ENCODE data around the gene MBD5. TPM values are rescaled to one million over a fixed set of nuclear protein-coding genes. Genes with fewer than 3 reads are reported as not detected.

Gene MBD5
- polyA plus RNA-seq, 2 of the 4 experiments (the other 2 are of a cell fraction), result 5.4 to 24.1 TPM

DNA sequence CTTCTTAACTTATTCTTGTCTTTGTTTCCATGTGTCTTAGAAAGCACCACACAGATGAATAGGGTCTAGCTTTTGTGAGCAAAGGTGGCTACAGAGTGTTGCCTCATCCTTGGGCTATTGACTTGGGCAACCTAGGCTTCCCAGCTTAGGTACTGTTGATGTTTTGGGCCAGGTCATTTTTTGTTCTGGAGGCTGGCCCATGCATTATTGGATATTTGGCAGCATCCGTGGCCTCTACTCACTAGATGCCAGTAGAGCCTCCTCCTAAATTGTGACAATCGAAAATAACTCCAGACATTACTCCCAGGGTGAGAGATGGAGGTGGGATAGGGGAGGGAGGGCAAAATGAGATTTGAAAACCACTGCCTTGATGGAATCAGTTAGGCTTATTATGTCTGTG, 496.4 kb downstream of the MBD5 start:
- 11% methylated on average over 2 of the region's 2 CpGs for WGBS (ENCODE audit: missing lambda C conversion rate)

DNA sequence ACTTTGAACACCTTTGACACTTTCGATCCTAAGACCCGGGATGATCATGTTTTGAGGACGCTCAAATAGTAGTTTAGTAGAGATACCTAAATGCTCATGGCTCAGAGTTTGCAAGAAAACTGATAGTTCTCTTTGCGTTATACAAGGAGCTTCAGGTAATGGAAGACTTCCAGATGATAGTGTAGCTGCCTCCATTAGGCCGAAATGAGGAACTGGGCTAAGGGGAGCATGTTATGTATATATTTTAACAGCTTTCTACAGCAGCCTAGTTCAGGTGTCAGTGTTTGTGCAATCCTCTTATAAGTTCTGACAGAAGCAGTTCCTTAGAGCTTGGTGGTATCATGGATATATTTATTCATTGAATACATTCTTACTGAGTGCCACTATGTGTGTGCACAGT, 496.9 kb downstream of the MBD5 start:
- ChIA-PET CTCF (interaction anchor here (1.5 kb wide), 1 partner anchor 8 kb away, joined by 8 read pairs; no protein-coding TSS in a partner anchor), POLR2A (no interaction called here)
- FAIRE-seq (no peak), ATAC-seq (no peak), DNase-seq (ENCODE audit: low read depth in 1 of 2, low spot score in 1 of 2) (no peak)
- Histone ChIP-seq H3K27ac (no peak overlapping the region), H3K4me1 (no peaks in the 10 kb centered on the region), H3K4me2 (no peak overlapping the region), H3K4me3 (no peak overlapping the region), H3K9me3 (no peaks in the 10 kb centered on the region)
- TF ChIP-seq RCOR1 (IDR thresholded peaks at IDR 0.05; ENCODE audit: low read depth, low read length) (no peak), NPAS2 (CRISPR knock-in tag; IDR thresholded peaks at IDR 0.05; ENCODE audit: borderline replicate concordance) (no peak), NR3C1 (IDR thresholded peaks at IDR 0.05) (no peak), TP53 (CRISPR knock-in tag; IDR thresholded peaks at IDR 0.05) (no peak), HOXA7 (CRISPR knock-in tag; IDR thresholded peaks at IDR 0.05) (no peak), CHD4 (IDR thresholded peaks at IDR 0.05; ENCODE audit: borderline replicate concordance) (no peak), EP300 (IDR thresholded peaks at IDR 0.05) (no peak), SMC3 (IDR thresholded peaks at IDR 0.05) (no peak), KDM5A (IDR thresholded peaks at IDR 0.05) (no peak), TFCP2L1 (CRISPR knock-in tag; IDR thresholded peaks at IDR 0.05) (no peak), SREBF2 (IDR thresholded peaks at IDR 0.05) (no peak), HOXB5 (CRISPR knock-in tag; IDR thresholded peaks at IDR 0.05) (no peak), HOXB13 (CRISPR knock-in tag; IDR thresholded peaks at IDR 0.05; ENCODE audit: low read depth) (no peak), RNF2 (IDR thresholded peaks at IDR 0.05; ENCODE audit: borderline replicate concordance, low read depth) (no peak), JUN (IDR thresholded peaks at IDR 0.05) (no peak), PHF8 (IDR thresholded peaks at IDR 0.05; ENCODE audit: borderline replicate concordance, low read depth) (no peak)
- TF ChIP-seq, protein P1, sequence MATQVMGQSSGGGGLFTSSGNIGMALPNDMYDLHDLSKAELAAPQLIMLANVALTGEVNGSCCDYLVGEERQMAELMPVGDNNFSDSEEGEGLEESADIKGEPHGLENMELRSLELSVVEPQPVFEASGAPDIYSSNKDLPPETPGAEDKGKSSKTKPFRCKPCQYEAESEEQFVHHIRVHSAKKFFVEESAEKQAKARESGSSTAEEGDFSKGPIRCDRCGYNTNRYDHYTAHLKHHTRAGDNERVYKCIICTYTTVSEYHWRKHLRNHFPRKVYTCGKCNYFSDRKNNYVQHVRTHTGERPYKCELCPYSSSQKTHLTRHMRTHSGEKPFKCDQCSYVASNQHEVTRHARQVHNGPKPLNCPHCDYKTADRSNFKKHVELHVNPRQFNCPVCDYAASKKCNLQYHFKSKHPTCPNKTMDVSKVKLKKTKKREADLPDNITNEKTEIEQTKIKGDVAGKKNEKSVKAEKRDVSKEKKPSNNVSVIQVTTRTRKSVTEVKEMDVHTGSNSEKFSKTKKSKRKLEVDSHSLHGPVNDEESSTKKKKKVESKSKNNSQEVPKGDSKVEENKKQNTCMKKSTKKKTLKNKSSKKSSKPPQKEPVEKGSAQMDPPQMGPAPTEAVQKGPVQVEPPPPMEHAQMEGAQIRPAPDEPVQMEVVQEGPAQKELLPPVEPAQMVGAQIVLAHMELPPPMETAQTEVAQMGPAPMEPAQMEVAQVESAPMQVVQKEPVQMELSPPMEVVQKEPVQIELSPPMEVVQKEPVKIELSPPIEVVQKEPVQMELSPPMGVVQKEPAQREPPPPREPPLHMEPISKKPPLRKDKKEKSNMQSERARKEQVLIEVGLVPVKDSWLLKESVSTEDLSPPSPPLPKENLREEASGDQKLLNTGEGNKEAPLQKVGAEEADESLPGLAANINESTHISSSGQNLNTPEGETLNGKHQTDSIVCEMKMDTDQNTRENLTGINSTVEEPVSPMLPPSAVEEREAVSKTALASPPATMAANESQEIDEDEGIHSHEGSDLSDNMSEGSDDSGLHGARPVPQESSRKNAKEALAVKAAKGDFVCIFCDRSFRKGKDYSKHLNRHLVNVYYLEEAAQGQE (IDR thresholded peaks at IDR 0.05), result no peak
- TF ChIP-seq, protein P2, sequence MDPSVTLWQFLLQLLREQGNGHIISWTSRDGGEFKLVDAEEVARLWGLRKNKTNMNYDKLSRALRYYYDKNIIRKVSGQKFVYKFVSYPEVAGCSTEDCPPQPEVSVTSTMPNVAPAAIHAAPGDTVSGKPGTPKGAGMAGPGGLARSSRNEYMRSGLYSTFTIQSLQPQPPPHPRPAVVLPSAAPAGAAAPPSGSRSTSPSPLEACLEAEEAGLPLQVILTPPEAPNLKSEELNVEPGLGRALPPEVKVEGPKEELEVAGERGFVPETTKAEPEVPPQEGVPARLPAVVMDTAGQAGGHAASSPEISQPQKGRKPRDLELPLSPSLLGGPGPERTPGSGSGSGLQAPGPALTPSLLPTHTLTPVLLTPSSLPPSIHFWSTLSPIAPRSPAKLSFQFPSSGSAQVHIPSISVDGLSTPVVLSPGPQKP (IDR thresholded peaks at IDR 0.05; ENCODE audit: low read depth, low read length), result no peak
- TF ChIP-seq, protein P3, sequence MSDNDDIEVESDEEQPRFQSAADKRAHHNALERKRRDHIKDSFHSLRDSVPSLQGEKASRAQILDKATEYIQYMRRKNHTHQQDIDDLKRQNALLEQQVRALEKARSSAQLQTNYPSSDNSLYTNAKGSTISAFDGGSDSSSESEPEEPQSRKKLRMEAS (IDR thresholded peaks at IDR 0.05), result no peak
- TF ChIP-seq, protein P4, sequence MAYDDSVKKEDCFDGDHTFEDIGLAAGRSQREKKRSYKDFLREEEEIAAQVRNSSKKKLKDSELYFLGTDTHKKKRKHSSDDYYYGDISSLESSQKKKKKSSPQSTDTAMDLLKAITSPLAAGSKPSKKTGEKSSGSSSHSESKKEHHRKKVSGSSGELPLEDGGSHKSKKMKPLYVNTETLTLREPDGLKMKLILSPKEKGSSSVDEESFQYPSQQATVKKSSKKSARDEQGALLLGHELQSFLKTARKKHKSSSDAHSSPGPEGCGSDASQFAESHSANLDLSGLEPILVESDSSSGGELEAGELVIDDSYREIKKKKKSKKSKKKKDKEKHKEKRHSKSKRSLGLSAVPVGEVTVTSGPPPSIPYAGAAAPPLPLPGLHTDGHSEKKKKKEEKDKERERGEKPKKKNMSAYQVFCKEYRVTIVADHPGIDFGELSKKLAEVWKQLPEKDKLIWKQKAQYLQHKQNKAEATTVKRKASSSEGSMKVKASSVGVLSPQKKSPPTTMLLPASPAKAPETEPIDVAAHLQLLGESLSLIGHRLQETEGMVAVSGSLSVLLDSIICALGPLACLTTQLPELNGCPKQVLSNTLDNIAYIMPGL (CRISPR knock-in tag; IDR thresholded peaks at IDR 0.05; ENCODE audit: borderline replicate concordance), result no peak
- WGBS (ENCODE audit: missing lambda C conversion rate), result 72% methylated on average over 5 of the region's 5 CpGs

More for the DNA sequence above, 496.4 kb downstream of the MBD5 start:
- Histone ChIP-seq H3K9me3 (no peaks in the 10 kb centered on the region), H3K4me2 (no peak overlapping the region), H3K27ac (no peak overlapping the region), H3K4me3 (no peak overlapping the region), H3K4me1 (no peaks in the 10 kb centered on the region)
- TF ChIP-seq FOSL2 (IDR thresholded peaks at IDR 0.05) (no peak), FOSL2 (CRISPR knock-in tag; IDR thresholded peaks at IDR 0.05) (no peak), ZNF302 (CRISPR knock-in tag; IDR thresholded peaks at IDR 0.05) (no peak), RNF2 (IDR thresholded peaks at IDR 0.05; ENCODE audit: borderline replicate concordance, low read depth) (no peak), ZFP36 (IDR thresholded peaks at IDR 0.05; ENCODE audit: borderline replicate concordance, partially characterized antibody) (no peak), MAFK (IDR thresholded peaks at IDR 0.05; ENCODE audit: partially characterized antibody) (no peak)
- TF ChIP-seq, protein P5, sequence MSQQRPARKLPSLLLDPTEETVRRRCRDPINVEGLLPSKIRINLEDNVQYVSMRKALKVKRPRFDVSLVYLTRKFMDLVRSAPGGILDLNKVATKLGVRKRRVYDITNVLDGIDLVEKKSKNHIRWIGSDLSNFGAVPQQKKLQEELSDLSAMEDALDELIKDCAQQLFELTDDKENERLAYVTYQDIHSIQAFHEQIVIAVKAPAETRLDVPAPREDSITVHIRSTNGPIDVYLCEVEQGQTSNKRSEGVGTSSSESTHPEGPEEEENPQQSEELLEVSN (IDR thresholded peaks at IDR 0.05; ENCODE audit: borderline replicate concordance, low read depth), result no peak
- TF ChIP-seq, protein P1 (IDR thresholded peaks at IDR 0.05), result no peak
- DNase-seq (ENCODE audit: low read depth in 1 of 2, low spot score in 1 of 2) (no peak), FAIRE-seq (no peak), ATAC-seq (no peak)
- ChIA-PET CTCF (interaction anchor here (1.5 kb wide), 1 partner anchor 8 kb away, joined by 8 read pairs; no protein-coding TSS in a partner anchor), POLR2A (no interaction called here)

Measured in A549 (cell line).